Measurements from ENCODE around the gene ADAT2.
"Not testable (repeated sequence)": the region's sequence is repeated elsewhere in the genome, so short reads cannot be mapped to it uniquely, and the experiment has no call there.

Gene ADAT2

GRCh38 chr6:143450453-143451371, at the start of gene ADAT2, which contains the start of gene PEX3:
Gene ADAT2 (minus strand): TSS chr6:143450695. CDS start chr6:143450658, 37 bp downstream.
Gene PEX3 (plus strand): TSS chr6:143450805. CDS start chr6:143451043, 238 bp downstream.
- DNase-seq = peak; percentile 90 to 93

GRCh38 chr6:143498428-143498827, 47.9 kb upstream of the ADAT2 start:
- no peak for DNase-seq

- DNase-seq = no peak
Measured at GRCh38 chr6:143496974-143497373, 46.5 kb upstream of the ADAT2 start.

- no peak for DNase-seq
Measured at GRCh38 chr6:143490775-143491174, 40.3 kb upstream of the ADAT2 start.

- DNase-seq = no peak
Measured at GRCh38 chr6:143490244-143490643, 39.7 kb upstream of the ADAT2 start.

- DNase-seq = no peak
Measured at GRCh38 chr6:143486752-143487151, 36.3 kb upstream of the ADAT2 start.

GRCh38 chr6:143485967-143486366, 35.5 kb upstream of the ADAT2 start:
- DNase-seq = no peak

- no peak for DNase-seq
Measured at GRCh38 chr6:143482593-143482992, 32.1 kb upstream of the ADAT2 start.

GRCh38 chr6:143478479-143479062, 28.1 kb upstream of the ADAT2 start:
- no peak for DNase-seq

GRCh38 chr6:143476545-143476944, 26.1 kb upstream of the ADAT2 start:
- no peak for DNase-seq

GRCh38 chr6:143471822-143472221, 21.3 kb upstream of the ADAT2 start:
- no peak for DNase-seq

- not testable (repeated sequence) for DNase-seq
Measured at GRCh38 chr6:143468823-143469222, 18.3 kb upstream of the ADAT2 start.

GRCh38 chr6:143468026-143468425, 17.5 kb upstream of the ADAT2 start:
- DNase-seq = no peak

GRCh38 chr6:143465546-143465945, 15.1 kb upstream of the ADAT2 start:
- DNase-seq = no peak

- no peak for DNase-seq
Measured at GRCh38 chr6:143457563-143458359, 7.3 kb upstream of the ADAT2 start.

- DNase-seq = no peak
Measured at GRCh38 chr6:143451531-143451930, 1.0 kb upstream of the ADAT2 start.

GRCh38 chr6:143449714-143450452, 612 bp downstream of the ADAT2 start:
- peak in 1 of 2 donors; percentile 7 for DNase-seq

GRCh38 chr6:143449082-143449713, 1.3 kb downstream of the ADAT2 start:
- DNase-seq = no peak

- DNase-seq = not testable (repeated sequence)
Measured at GRCh38 chr6:143447865-143448264, 2.6 kb downstream of the ADAT2 start.

GRCh38 chr6:143443096-143443495, 7.4 kb downstream of the ADAT2 start:
- no peak for DNase-seq

GRCh38 chr6:143441680-143442545, 8.6 kb downstream of the ADAT2 start:
- no peak for DNase-seq
